Small intestine (tissue), 4 donors: ENCODE data around the gene TM4SF1. TPM values are rescaled to one million over a fixed set of nuclear protein-coding genes. Genes with fewer than 3 reads are reported as not detected.

Experiments
- polyA plus RNA-seq, 4 donors: library from polyadenylated mRNA; stranded (reverse) in 3 of 4; unstranded in 1 of 4; fragments of 200-250 nt in 3 of 4; fragments of 120-200 nt in 1 of 4; gene quantifications; one replicate each; pipeline versions ENCODE4 v1.2.1 to v1.2.3, GENCODE V29; 2013
- donor health status: healthy with polysubstance abuse.
- donor health status: Bipolar disorder and iron deficiency.
- donor health status: healthy.

Gene TM4SF1
- polyA plus RNA-seq, 4 donors = 3.1 to 88.4 (median 16.0) TPM

Other genes with a start within 250 kb of the TM4SF1 start
- gene HPS3, start 248.0 kb downstream of the TM4SF1 start, polyA plus RNA-seq = 10 to 100 TPM in 2 of 4 donors, 1 to 10 TPM in 2; 7.3 to 32.0 (median 10.2) TPM
- gene CP, start 155.8 kb downstream of the TM4SF1 start, polyA plus RNA-seq = 10 to 100 TPM in 1 of 4 donors, 1 to 10 TPM in 2, under 1 TPM in 1; 0.52 to 15.6 (median 2.8) TPM
- gene TM4SF18, start 44.0 kb downstream of the TM4SF1 start, polyA plus RNA-seq = 1 to 10 TPM in 2 of 4 donors, under 1 TPM in 1, not detected in 1; 0.27 to 5.3 (median 1.1) TPM
- 1,000 to 10,000 TPM in 1 of 4 donors, 100 to 1,000 TPM in 2, 10 to 100 TPM in 1; 14.2 to 2,254 (median 658) TPM for gene TM4SF4, start 97.0 kb upstream of the TM4SF1 start, polyA plus RNA-seq